OCI-LY1 (cell line): ENCODE results near the gene AKT3.

Experiments
- H2AFZ ChIP-seq: fragments of 200-600 bp; sonication (generic), shearing (Covaris generic); 2 replicates; pipeline ENCODE4 v1.6.0; 2014; ENCODE audit warnings: antibody characterized with exemption, mild to moderate bottlenecking, low read length
- H3F3A ChIP-seq: fragments of 200-600 bp; sonication (generic), shearing (Covaris generic); 2 replicates; pipeline ENCODE4 v1.6.0; 2014; ENCODE audit warnings: mild to moderate bottlenecking, antibody characterized with exemption, low read length, moderate library complexity; ENCODE audit not compliant: insufficient read depth
- H3K27ac ChIP-seq: fragments of 200-600 bp; sonication (generic); 2 replicates; pipeline ENCODE4 v1.5.1; 2014; ENCODE audit warnings: low read length, mixed run types, mild to moderate bottlenecking, low read depth; ENCODE audit not compliant: poor library complexity, severe bottlenecking
- H3K27me3 ChIP-seq: fragments of 200-600 bp; sonication (generic); 2 replicates; pipeline ENCODE4 v1.6.0; 2014; ENCODE audit warnings: antibody characterized with exemption, mild to moderate bottlenecking, low read length, moderate library complexity; ENCODE audit not compliant: insufficient read depth
- H3K36me3 ChIP-seq: fragments of 200-600 bp; sonication (generic); 2 replicates; pipeline ENCODE4 v1.6.1; 2014; ENCODE audit warnings: mild to moderate bottlenecking, antibody characterized with exemption, low read length, moderate library complexity, mixed read lengths; ENCODE audit not compliant: insufficient read depth
- H3K4me1 ChIP-seq: fragments of 200-600 bp; sonication (generic); 2 replicates; pipeline ENCODE4 v1.5.1; 2014; ENCODE audit warnings: mild to moderate bottlenecking, low read length, moderate library complexity; ENCODE audit not compliant: insufficient read depth, severe bottlenecking
- H3K4me2 ChIP-seq: fragments of 200-600 bp; sonication (generic), shearing (Covaris generic); 2 replicates; pipeline ENCODE4 v1.6.1; 2014; ENCODE audit warnings: low read length
- H3K4me3 ChIP-seq: fragments of 200-600 bp; sonication (generic); 2 replicates; pipeline ENCODE4 v1.5.1; 2014; ENCODE audit warnings: low read length, low read depth, mild to moderate bottlenecking, mixed read lengths; ENCODE audit not compliant: poor library complexity, severe bottlenecking
- H3K79me2 ChIP-seq: fragments of 200-600 bp; shearing (Covaris generic); 2 replicates; pipeline ENCODE4 v1.6.1; 2016; ENCODE audit warnings: mixed run types, low read length, mixed read lengths; ENCODE audit not compliant: insufficient read depth
- H3K9ac ChIP-seq: fragments of 200-600 bp; sonication (generic), shearing (Covaris generic); 2 replicates; pipeline ENCODE4 v1.6.1; 2014; ENCODE audit warnings: mild to moderate bottlenecking, low read length, mixed read lengths
- H3K9me2 ChIP-seq: fragments of 200-600 bp; sonication (generic), shearing (Covaris generic); 2 replicates; pipeline ENCODE4 v1.6.1; 2014; ENCODE audit warnings: low read depth, mild to moderate bottlenecking, low read length, mixed read lengths
- H3K9me3 ChIP-seq: fragments of 200-600 bp; shearing (Covaris generic); 2 replicates; pipeline ENCODE4 v1.6.1; 2014; ENCODE audit warnings: low read length, mixed read lengths
- H4K20me1 ChIP-seq: fragments of 200-600 bp; sonication (generic), shearing (Covaris generic); 2 replicates; pipeline ENCODE4 v1.6.0; 2016; ENCODE audit warnings: mild to moderate bottlenecking, low read length; ENCODE audit not compliant: insufficient read depth
- CTCF ChIP-seq: fragments of 200-600 bp; sonication (generic), shearing (Covaris generic); IDR thresholded peaks from 2 replicates; pipeline ENCODE4 v1.5.1; 2017; ENCODE audit warnings: mild to moderate bottlenecking, antibody characterized with exemption, low read length, moderate library complexity, mixed read lengths
- EZH2 ChIP-seq: fragments of 200-600 bp; sonication (generic), shearing (Covaris generic); IDR thresholded peaks from 2 replicates; pipeline ENCODE4 v1.8.0; 2017; ENCODE audit warnings: borderline replicate concordance, mixed run types, mild to moderate bottlenecking, antibody characterized with exemption, low read length, moderate library complexity, mixed read lengths

The AKT3 gene

GRCh38 chr1:243855616-243856318 lies 5.7 kb upstream of the AKT3 start:
- Histone ChIP-seq H4K20me1 (no peaks in the 10 kb centered on the region), H3K4me1 (peaks cover 8% of the 10 kb centered on the region), H3K4me3 (no peak overlapping the region), H3F3A (no peaks in the 10 kb centered on the region), H3K27ac (no peak overlapping the region), H3K9ac (no peak overlapping the region), H3K9me3 (no peaks in the 10 kb centered on the region), H3K27me3 (no peaks in the 10 kb centered on the region), H2AFZ (no peak overlapping the region), H3K79me2 (no peaks in the 10 kb centered on the region), H3K9me2 (no peaks in the 10 kb centered on the region), H3K36me3 (no peaks in the 10 kb centered on the region), H3K4me2 (no peak overlapping the region)
- no peak for TF ChIP-seq CTCF
- no peak for TF ChIP-seq EZH2

GRCh38 chr1:243851765-243852164 lies 1.7 kb upstream of the AKT3 start:
- no peaks in the 10 kb centered on the region for H3F3A ChIP-seq
- no peak for TF ChIP-seq EZH2
- no peak for TF ChIP-seq CTCF
- peaks cover 16% of the 10 kb centered on the region for H3K4me1 ChIP-seq
- no peaks in the 10 kb centered on the region for H4K20me1 ChIP-seq
- H3K9ac ChIP-seq: no peak overlapping the region
- no peaks in the 10 kb centered on the region for H3K27me3 ChIP-seq
- H3K79me2 ChIP-seq: no peaks in the 10 kb centered on the region
- H3K27ac ChIP-seq: no peak overlapping the region
- H2AFZ ChIP-seq: no peak overlapping the region
- H3K4me3 ChIP-seq: no peak overlapping the region
- H3K4me2 ChIP-seq: no peak overlapping the region
- no peaks in the 10 kb centered on the region for H3K9me2 ChIP-seq
- H3K36me3 ChIP-seq: no peaks in the 10 kb centered on the region
- no peaks in the 10 kb centered on the region for H3K9me3 ChIP-seq

GRCh38 chr1:243851257-243851756 lies 1.3 kb upstream of the AKT3 start:
- H3K27me3 ChIP-seq: no peaks in the 10 kb centered on the region
- no peaks in the 10 kb centered on the region for H3K79me2 ChIP-seq
- H3K9me3 ChIP-seq: no peaks in the 10 kb centered on the region
- no peak overlapping the region for H3K27ac ChIP-seq
- H3K4me1 ChIP-seq: peaks cover 16% of the 10 kb centered on the region
- H3K9me2 ChIP-seq: no peaks in the 10 kb centered on the region
- H4K20me1 ChIP-seq: no peaks in the 10 kb centered on the region
- H3F3A ChIP-seq: no peaks in the 10 kb centered on the region
- H3K4me3 ChIP-seq: peak overlapping the region; percentile 66
- H3K4me2 ChIP-seq: peak overlapping the region; percentile 74
- TF ChIP-seq EZH2: no peak
- no peak for TF ChIP-seq CTCF
- H3K9ac ChIP-seq: peak overlapping the region; percentile 39; the same call in 1 of the 2 replicates
- no peaks in the 10 kb centered on the region for H3K36me3 ChIP-seq
- H2AFZ ChIP-seq: no peak overlapping the region
